Parathyroid adenoma (tissue), 2 donors: ENCODE data around the gene DLG2.
"Not testable (repeated sequence)": the region's sequence is repeated elsewhere in the genome, so short reads cannot be mapped to it uniquely, and the experiment has no call there.

Experiments used
- H2AFZ ChIP-seq: fragments of 300-600 bp; sonication (generic); one replicate; pipeline ENCODE4 v1.7.0; 2017; ENCODE audit warnings: antibody characterized with exemption, mild to moderate bottlenecking
- H3K27ac ChIP-seq: fragments of 300-600 bp; sonication (generic); one replicate; pipeline ENCODE4 v1.7.0; 2017
- H3K27me3 ChIP-seq: fragments of 300-600 bp; sonication (generic); one replicate; pipeline ENCODE4 v1.7.0; 2017; ENCODE audit warnings: low read length; ENCODE audit not compliant: control insufficient read depth, insufficient read depth
- H3K36me3 ChIP-seq: fragments of 300-600 bp; sonication (generic); one replicate; pipeline ENCODE4 v1.7.0; 2017; ENCODE audit warnings: low read length; ENCODE audit not compliant: control insufficient read depth, insufficient read depth
- H3K4me1 ChIP-seq: fragments of 300-600 bp; sonication (generic); one replicate; pipeline ENCODE4 v1.7.0; 2017; ENCODE audit warnings: control low read depth
- H3K4me2 ChIP-seq: fragments of 300-600 bp; sonication (generic); one replicate; pipeline ENCODE4 v1.7.0; 2017; ENCODE audit warnings: low read length
- H3K4me3 ChIP-seq: fragments of 300-600 bp; sonication (generic); one replicate; pipeline ENCODE4 v1.7.0; 2017; ENCODE audit warnings: low read depth, low read length
- H3K79me2 ChIP-seq: fragments of 300-600 bp; sonication (generic); one replicate; pipeline ENCODE4 v1.7.0; 2017; ENCODE audit warnings: control low read depth
- H3K9ac ChIP-seq: fragments of 300-600 bp; sonication (generic); one replicate; pipeline ENCODE4 v1.7.0; 2017; ENCODE audit warnings: mild to moderate bottlenecking
- H3K9me3 ChIP-seq: fragments of 300-600 bp; sonication (generic); one replicate; pipeline ENCODE4 v1.7.0; 2017; ENCODE audit warnings: low read length; ENCODE audit not compliant: control insufficient read depth
- CTCF ChIP-seq: fragments of 300-600 bp; sonication (generic); IDR thresholded peaks from one replicate; pipeline ENCODE4 v1.7.0; 2017; ENCODE audit warnings: antibody characterized with exemption, mild to moderate bottlenecking
- donor health status: primary hyperparathyroidism.

The DLG2 gene

GRCh38 chr11:85627332-85627997 lies at the start of gene DLG2:
Gene DLG2, minus strand, starts transcription at chr11:85627344.
- peak within 1 kb of the TSS; percentile 67 for H3K9ac ChIP-seq
- H3K9me3 ChIP-seq, result no peaks in the 10 kb centered on the region
- no peaks in the 10 kb centered on the region for H3K79me2 ChIP-seq
- no peaks in the 10 kb centered on the region for H3K4me1 ChIP-seq
- peak within 1 kb of the TSS; percentile 95 for H3K4me2 ChIP-seq
- peak within 1 kb of the TSS; percentile 95 for H2AFZ ChIP-seq
- H3K27ac ChIP-seq, result peak within 1 kb of the TSS; percentile 90
- no peaks in the 10 kb centered on the region for H3K36me3 ChIP-seq
- H3K4me3 ChIP-seq, result peak within 1 kb of the TSS; percentile 80
- no peak for TF ChIP-seq CTCF
- no peaks in the 10 kb centered on the region for H3K27me3 ChIP-seq

GRCh38 chr11:85673393-85673792 lies 46.2 kb upstream of the DLG2 start:
- no peak overlapping the region for H3K4me3 ChIP-seq
- no peaks in the 10 kb centered on the region for H3K4me1 ChIP-seq
- TF ChIP-seq CTCF, result no peak
- no peaks in the 10 kb centered on the region for H3K79me2 ChIP-seq
- no peaks in the 10 kb centered on the region for H3K9me3 ChIP-seq
- no peaks in the 10 kb centered on the region for H3K27me3 ChIP-seq
- H3K36me3 ChIP-seq, result no peaks in the 10 kb centered on the region
- no peak overlapping the region for H3K27ac ChIP-seq
- no peak overlapping the region for H3K9ac ChIP-seq
- no peak overlapping the region for H2AFZ ChIP-seq
- no peak overlapping the region for H3K4me2 ChIP-seq

- Histone ChIP-seq H3K79me2 (no peaks in the 10 kb centered on the region), H3K9ac (no peak overlapping the region), H3K36me3 (no peaks in the 10 kb centered on the region), H3K4me2 (no peak overlapping the region), H3K27me3 (no peaks in the 10 kb centered on the region), H2AFZ (no peak overlapping the region), H3K27ac (no peak overlapping the region), H3K9me3 (no peaks in the 10 kb centered on the region), H3K4me3 (no peak overlapping the region), H3K4me1 (no peaks in the 10 kb centered on the region)
- no peak for TF ChIP-seq CTCF
Observed at GRCh38 chr11:85672105-85672902, 45.2 kb upstream of the DLG2 start.

- not testable (repeated sequence) for H3K9me3 ChIP-seq, H3K79me2 ChIP-seq, H3K27ac ChIP-seq
Observed at GRCh38 chr11:85670949-85671663, 44.0 kb upstream of the DLG2 start.

GRCh38 chr11:85668157-85668556 lies 41.0 kb upstream of the DLG2 start:
- H2AFZ ChIP-seq, result no peak overlapping the region
- no peaks in the 10 kb centered on the region for H3K36me3 ChIP-seq
- H3K27me3 ChIP-seq, result no peaks in the 10 kb centered on the region
- no peak overlapping the region for H3K4me2 ChIP-seq
- no peak overlapping the region for H3K4me3 ChIP-seq
- H3K79me2 ChIP-seq, result no peaks in the 10 kb centered on the region
- no peak for TF ChIP-seq CTCF
- no peak overlapping the region for H3K27ac ChIP-seq
- no peaks in the 10 kb centered on the region for H3K9me3 ChIP-seq
- H3K4me1 ChIP-seq, result peaks cover 3% of the 10 kb centered on the region
- no peak overlapping the region for H3K9ac ChIP-seq

More at GRCh38 chr11:85670949-85671663, 44.0 kb upstream of the DLG2 start:
- not testable (repeated sequence) for H3K4me3 ChIP-seq, H3K36me3 ChIP-seq, H3K4me1 ChIP-seq, H3K4me2 ChIP-seq, H3K9ac ChIP-seq, H2AFZ ChIP-seq, H3K27me3 ChIP-seq
